Activated CD8-positive, alpha-beta memory T cell treated with anti-CD3 and anti-CD28 coated beads, Interleukin-2, amount 50 U/mL, for 24 hours (primary cell): ENCODE measurements around the gene MPRIP.
"Not testable (repeated sequence)": the region's sequence is repeated elsewhere in the genome, so short reads cannot be mapped to it uniquely, and the experiment has no call there.

ENCODE experiments used
- DNase-seq: peaks from one replicate; pipeline ENCODE4 v3.0.0-alpha.2; 2020; ENCODE audit errors: extremely low read depth

Gene MPRIP

GRCh38 chr17:17144916-17145665 is 102.8 kb downstream of the MPRIP start:
- DNase-seq = no peak

- DNase-seq = no peak
Observed at GRCh38 chr17:17146786-17147406, 104.6 kb downstream of the MPRIP start.

DNA sequence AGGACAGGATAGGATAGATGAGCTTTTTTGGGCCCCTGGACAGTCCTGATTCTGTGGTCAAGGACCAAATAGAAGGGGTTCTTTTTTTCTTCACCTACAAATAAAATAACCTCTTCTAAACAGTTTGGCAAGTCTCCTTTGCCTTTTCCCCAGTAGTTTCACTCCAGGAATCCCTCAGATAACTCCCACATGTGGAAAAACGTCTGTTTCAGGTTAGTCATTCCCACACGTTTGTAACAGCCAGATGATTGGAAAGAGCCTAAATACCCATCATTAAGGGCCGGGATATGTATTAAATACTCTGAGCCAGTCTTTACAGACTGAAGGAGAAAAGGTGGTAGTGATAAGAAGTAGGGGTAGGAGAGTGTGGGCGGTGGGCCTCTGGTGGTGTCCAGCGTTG is 105.6 kb downstream of the MPRIP start:
- no peak for DNase-seq

- DNase-seq = no peak
Observed at GRCh38 chr17:17149520-17150447, 107.5 kb downstream of the MPRIP start.

DNA sequence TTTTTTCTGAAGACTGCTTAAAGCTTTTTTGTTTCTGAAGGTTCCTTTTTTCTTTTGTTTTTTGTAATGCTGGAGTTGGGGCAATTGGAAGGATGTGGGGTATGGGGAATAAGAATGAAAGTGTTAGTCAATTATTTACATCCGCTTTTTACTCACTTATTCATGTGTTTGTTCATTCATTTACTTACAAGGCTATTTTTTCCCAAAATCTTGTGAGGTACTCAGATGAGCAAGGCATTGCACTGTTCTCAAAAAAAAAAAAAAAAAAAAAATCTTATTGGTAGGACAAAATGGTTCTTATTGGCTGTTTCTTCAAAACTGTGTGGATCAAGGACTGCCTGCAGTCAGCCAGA is 108.2 kb downstream of the MPRIP start:
- DNase-seq = no peak

DNA sequence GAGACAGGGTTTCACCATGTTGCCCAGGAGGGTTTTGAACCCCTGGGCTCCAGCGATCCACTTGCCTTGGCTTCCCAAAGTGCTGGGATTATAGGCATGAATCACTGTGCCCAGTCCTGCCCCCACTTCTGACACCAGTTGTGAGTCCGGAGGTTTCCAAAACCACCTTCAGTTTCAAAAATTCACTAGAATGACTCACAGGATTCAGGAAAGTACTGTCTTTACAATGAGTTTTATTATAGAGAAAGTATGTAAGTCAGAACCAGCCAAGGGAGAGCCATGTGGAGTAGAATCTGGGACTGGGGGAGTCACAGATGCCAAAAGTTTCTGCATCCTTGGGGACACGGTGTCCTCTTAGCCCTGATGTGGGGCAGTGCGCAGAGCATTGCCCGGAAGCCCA is 108.8 kb downstream of the MPRIP start:
- no peak for DNase-seq

DNA sequence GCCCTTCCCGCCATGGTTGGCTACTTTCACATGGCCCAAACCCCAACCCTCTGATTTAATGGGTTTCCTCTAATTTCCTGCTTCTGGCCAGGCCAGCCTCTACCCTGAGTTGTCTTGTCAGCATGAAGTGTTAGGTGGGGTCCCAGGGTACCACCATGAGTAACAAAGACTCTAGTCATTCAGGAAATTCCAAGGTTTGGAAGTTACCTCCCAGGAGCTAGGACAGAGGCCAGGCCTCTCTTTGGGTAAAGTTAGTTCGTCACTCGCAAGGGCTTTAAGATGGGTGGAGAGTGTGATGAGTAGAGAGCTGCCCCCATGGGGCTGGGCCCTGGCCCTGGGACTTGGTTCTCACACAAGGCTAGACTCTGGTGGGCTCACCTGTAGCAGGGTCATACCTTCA is 109.3 kb downstream of the MPRIP start:
- no peak for DNase-seq

- no peak for DNase-seq
Observed at GRCh38 chr17:17151962-17152361, 109.7 kb downstream of the MPRIP start.

DNA sequence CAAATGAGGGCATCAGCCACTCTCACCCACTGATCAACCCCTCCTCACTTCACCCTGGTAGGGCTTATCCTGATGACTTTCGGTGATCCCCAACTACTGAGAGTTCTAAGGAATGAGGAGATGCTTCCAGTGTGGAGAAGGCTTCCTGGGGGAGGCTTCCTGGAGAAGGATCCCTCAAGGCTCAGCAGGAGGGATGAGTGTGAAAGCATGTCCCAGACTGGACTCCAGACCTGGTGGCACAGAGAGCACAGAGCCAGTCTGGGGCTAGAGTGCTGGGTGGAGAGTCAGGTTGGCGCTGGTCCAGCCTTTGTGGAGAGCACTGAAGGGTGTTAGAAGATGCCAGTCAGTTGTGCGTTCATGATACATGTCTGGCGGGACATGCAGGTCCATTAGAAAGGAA is 110.1 kb downstream of the MPRIP start:
- no peak for DNase-seq

DNA sequence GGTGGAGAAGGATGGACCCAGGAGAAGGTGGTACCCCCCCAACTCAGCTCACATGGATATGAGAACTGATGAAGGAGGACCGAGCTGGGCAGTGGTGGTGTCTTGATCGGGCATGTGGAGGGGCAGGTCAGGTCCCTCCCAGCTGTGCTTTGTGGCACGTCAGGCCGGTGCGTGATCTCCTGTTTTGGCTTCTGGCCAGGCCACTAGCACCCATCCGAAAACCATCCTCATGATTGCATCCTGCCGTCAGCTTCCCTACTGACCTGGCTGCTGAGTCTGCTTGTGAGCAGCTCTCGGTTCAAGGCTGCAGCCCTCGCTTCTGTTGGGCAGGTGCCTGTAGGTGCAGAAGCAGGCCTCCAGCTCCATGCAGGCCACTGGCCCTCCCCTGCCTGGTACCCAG is 110.8 kb downstream of the MPRIP start:
- no peak for DNase-seq

GRCh38 chr17:17153709-17154108 is 111.5 kb downstream of the MPRIP start:
- no peak for DNase-seq

DNA sequence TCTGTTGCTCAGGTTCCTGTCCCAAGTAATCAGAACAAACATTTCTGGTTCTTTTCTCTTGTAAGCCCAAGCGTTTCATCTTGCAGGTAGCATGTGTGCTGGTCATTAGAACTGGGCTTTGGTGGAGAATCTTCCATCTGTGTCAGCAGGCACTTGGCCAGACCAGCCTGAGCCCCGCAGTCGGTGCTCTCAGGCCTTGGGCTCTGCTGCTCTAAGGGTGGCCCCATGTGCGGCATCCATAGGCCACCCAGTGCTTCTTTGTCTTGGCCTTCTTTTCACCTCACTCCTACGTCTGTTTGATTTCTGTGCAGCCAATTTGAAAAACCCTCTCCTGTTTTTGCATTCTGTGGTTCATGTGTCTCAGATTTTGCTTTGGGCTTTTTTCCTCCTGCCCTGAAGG is 112.3 kb downstream of the MPRIP start:
- DNase-seq = no peak

DNA sequence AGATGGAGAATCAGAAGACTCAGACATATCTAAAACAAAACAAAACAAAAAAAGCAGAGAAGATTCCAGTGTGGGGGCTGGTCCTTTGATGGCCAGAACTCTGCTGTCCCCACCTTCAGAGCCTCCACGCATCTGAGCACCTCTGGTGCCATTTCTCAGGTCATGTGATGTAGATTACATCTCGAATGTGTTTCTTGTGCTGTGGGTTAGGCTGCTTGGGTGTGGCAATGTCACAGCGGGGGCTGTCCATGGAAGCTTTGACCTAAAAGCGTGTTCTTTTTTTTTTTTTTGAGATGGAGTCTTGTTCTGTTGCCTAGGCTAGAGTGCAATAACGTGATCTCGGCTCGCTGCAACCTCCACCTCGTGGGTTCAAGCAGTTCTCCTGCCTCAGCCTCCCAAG is 112.7 kb downstream of the MPRIP start:
- no peak for DNase-seq

- DNase-seq = no peak
Observed at GRCh38 chr17:17155568-17155967, 113.3 kb downstream of the MPRIP start.

- DNase-seq = no peak
Observed at GRCh38 chr17:17156107-17156506, 113.8 kb downstream of the MPRIP start.

DNA sequence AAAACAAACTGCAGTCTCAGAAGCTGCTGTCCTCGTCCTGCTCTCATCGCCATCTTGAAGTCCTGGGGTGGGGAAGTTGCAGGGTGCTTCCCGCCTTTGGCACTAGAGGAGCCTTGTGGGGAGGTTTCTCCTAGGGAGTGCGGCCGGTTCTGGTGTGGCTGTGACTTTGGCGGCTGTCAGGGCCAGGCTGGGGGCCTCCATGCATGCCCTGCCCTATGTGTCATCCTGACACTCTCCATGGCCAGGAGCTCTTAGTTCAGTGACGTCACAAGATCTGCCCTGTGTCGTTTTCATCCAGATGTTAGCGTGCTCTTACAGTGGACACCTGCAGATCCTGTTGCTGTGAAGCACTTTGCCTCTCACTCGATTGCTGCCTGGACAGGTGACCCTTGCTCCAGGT is 114.3 kb downstream of the MPRIP start:
- DNase-seq = no peak

GRCh38 chr17:17157041-17157440 is 114.8 kb downstream of the MPRIP start:
- no peak for DNase-seq

GRCh38 chr17:17158506-17158905 is 116.2 kb downstream of the MPRIP start:
- not testable (repeated sequence) for DNase-seq

DNA sequence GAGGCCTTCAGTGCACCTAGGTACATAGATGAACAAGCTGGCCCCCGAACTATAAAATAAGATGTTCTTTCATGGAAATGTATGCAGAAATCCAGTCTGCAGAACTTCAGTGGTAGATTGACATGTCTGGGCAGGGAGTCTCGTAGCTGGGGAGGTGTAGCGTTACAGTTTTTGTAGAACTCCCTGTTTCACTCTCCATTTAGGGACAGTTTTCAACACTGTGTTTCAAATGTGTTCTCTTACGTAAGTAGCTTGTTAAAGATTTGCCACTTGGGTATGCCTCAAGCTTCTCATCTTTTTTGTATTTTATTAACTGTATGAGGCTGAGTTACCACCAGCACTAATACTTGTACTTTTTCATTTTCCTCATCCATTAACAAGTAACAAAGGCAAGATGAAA is 117.3 kb downstream of the MPRIP start:
- DNase-seq = no peak

DNA sequence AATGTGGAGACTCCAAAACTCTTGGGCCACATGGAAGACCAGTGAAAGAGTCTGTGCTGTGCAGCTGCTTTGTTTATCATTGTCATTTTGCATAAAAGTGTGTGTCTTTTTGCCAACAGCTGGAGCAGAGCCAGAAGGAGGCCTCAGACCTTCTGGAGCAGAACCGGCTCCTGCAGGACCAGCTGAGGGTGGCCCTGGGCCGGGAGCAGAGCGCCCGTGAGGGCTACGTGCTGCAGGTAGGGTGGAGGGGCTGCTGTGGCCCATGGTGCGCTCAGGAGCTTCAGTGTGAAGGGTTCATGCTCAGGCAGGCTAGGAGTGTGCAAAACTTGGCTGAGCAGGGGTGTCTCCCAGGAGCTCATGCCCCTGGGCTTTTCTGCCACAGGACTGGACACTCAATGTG is 118.9 kb downstream of the MPRIP start:
- no peak for DNase-seq

DNA sequence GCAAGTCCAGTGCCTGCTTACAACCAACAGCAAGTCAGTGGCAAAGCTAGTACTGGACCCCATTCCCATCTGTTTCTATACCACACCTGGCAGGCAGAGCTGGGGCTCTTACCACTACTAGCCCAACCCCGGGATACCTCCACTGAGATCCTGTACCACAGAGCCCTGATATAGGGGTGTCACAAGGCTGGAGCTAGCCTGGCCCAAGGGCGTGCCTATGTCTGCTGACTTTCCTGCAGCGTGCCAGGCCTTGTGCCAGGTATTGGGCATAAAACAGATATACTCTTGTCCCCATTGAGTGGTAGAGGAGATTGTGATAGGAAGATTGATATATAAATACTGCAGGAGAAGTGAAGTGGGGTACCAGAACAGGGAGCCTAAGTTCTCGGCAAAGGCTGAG is 119.5 kb downstream of the MPRIP start:
- no peak for DNase-seq

DNA sequence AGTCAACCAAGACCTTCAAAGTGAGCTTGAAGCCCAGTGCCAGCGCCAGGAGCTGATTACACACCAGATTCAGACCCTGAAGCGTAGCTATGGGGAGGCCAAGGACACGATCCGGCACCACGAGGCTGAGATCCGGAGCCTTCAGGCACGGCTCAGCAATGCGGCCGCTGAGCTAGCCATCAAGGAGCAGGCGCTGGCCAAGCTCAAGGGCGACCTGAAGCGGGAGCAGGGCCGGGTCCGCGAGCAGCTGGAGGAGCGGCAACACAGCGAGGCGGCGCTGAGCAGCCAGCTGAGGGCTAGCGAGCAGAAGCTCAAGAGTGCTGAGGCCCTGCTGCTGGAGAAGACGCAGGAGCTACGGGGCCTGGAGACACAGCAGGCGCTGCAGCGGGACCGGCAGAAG is 121.9 kb downstream of the MPRIP start:
- no peak for DNase-seq

GRCh38 chr17:17164676-17165075 is 122.4 kb downstream of the MPRIP start:
- DNase-seq = no peak
